Superior temporal gyrus (tissue), 1 donor: Measurements from ENCODE around the gene TEX26.

Source experiments
- DNase-seq: peaks from one replicate; pipeline ENCODE4 v3.0.0-alpha.2; 2016; ENCODE audit errors: extremely low spot score

TEX26 gene

GRCh38 chr13:30932481-30933353, at the start of gene TEX26:
TSS of gene TEX26 (plus strand) at chr13:30932656. CDS start at chr13:30932716, 60 bp downstream.
- DNase-seq = no peak

GRCh38 chr13:30882996-30883766, 49.3 kb upstream of the TEX26 start:
- no peak for DNase-seq

- DNase-seq = no peak
Measured at GRCh38 chr13:30884543-30884942, 47.9 kb upstream of the TEX26 start.

- DNase-seq = no peak
Measured at GRCh38 chr13:30889196-30889690, 43.2 kb upstream of the TEX26 start.

GRCh38 chr13:30892966-30893365, 39.5 kb upstream of the TEX26 start:
- DNase-seq = no peak

- no peak for DNase-seq
Measured at GRCh38 chr13:30895773-30896172, 36.7 kb upstream of the TEX26 start.

GRCh38 chr13:30898070-30898469, 34.4 kb upstream of the TEX26 start:
- DNase-seq = no peak

- peak; percentile 35 for DNase-seq
Measured at GRCh38 chr13:30898678-30899241, 33.7 kb upstream of the TEX26 start.

GRCh38 chr13:30900436-30900835, 32.0 kb upstream of the TEX26 start:
- no peak for DNase-seq

- no peak for DNase-seq
Measured at GRCh38 chr13:30900952-30901749, 31.3 kb upstream of the TEX26 start.

- DNase-seq = no peak
Measured at GRCh38 chr13:30904043-30904442, 28.4 kb upstream of the TEX26 start.

- DNase-seq = no peak
Measured at GRCh38 chr13:30905932-30906383, 26.5 kb upstream of the TEX26 start, which contains the start of gene MEDAG. TSS of gene MEDAG (plus strand) at chr13:30906271. CDS start at chr13:30906516, 245 bp downstream.

- DNase-seq = no peak
Measured at GRCh38 chr13:30906411-30907051, 25.9 kb upstream of the TEX26 start.

- DNase-seq = no peak
Measured at GRCh38 chr13:30907121-30907861, 25.2 kb upstream of the TEX26 start.

GRCh38 chr13:30908416-30908980, 24.0 kb upstream of the TEX26 start:
- no peak for DNase-seq

GRCh38 chr13:30910676-30911075, 21.8 kb upstream of the TEX26 start:
- DNase-seq = no peak

GRCh38 chr13:30915691-30916541, 16.5 kb upstream of the TEX26 start:
- DNase-seq = no peak

- no peak for DNase-seq
Measured at GRCh38 chr13:30916991-30917390, 15.5 kb upstream of the TEX26 start.
